ENCODE data around the gene TFB2M.

DNA sequence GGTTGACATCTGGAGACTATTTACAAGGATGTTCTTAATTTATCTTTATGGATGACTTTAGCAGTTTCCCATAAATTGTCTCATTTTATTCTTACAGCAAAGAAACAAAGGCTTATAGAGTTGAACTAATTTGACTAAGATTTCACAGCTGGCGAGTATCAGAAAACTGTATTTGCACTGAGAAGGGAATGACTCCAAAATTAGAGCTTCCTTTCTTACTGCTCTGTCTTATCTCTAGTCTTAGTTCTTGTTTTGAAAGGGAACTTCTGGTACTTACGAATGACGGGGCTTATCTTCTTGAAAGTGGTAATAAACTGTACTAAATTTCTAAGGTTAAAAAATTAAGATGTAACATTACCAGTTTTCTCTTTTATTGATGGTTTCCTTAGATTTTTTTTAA is 13.8 kb upstream of the TFB2M start:
- TF ChIP-seq, protein P1, sequence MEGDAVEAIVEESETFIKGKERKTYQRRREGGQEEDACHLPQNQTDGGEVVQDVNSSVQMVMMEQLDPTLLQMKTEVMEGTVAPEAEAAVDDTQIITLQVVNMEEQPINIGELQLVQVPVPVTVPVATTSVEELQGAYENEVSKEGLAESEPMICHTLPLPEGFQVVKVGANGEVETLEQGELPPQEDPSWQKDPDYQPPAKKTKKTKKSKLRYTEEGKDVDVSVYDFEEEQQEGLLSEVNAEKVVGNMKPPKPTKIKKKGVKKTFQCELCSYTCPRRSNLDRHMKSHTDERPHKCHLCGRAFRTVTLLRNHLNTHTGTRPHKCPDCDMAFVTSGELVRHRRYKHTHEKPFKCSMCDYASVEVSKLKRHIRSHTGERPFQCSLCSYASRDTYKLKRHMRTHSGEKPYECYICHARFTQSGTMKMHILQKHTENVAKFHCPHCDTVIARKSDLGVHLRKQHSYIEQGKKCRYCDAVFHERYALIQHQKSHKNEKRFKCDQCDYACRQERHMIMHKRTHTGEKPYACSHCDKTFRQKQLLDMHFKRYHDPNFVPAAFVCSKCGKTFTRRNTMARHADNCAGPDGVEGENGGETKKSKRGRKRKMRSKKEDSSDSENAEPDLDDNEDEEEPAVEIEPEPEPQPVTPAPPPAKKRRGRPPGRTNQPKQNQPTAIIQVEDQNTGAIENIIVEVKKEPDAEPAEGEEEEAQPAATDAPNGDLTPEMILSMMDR (IDR thresholded peaks at IDR 0.05) = no peak
- TF ChIP-seq POLR2A (IDR thresholded peaks at IDR 0.05; ENCODE audit: low read depth) = no peak

All from esophagus muscularis mucosa (tissue), 3 donors.